ENCODE measurements around the gene TAF4.

DNA sequence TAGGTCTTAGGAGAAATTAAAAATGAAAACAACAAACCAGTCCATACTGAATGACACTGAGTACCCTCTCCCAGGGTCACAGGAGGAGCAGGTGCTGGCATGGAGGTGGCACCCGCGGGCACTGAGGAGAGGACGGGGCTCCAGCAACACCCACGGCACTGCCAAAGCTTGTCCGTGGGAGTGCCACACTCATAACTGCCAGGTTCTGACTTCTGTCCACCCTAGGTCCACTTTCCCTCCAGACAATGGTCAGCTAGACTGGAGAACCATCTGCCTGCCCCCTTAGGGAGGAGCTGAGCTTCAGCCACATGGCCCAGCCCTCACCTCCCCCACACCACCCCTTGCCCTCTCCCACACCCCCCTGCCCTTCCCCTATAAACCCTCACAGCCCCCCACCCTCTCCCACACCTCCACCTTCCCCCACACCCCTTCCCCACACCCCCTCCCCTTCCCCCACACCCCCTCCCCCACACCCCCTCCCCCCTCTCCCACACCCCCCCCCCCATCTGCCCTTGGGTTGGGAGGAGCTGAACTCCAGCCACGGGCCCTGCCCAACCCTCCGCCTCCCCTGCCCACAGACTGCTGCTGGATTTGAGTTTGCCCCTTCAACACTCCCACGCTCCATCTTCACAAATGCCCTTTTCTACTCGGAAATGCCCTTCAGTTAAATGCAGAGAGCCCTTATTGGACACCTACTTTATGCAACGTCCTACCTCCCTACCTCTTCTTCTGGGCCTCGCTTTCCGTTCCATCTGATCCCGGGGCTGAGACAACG lies 129.6 kb downstream of the TAF4 start:
- TF ChIP-seq, protein P1, sequence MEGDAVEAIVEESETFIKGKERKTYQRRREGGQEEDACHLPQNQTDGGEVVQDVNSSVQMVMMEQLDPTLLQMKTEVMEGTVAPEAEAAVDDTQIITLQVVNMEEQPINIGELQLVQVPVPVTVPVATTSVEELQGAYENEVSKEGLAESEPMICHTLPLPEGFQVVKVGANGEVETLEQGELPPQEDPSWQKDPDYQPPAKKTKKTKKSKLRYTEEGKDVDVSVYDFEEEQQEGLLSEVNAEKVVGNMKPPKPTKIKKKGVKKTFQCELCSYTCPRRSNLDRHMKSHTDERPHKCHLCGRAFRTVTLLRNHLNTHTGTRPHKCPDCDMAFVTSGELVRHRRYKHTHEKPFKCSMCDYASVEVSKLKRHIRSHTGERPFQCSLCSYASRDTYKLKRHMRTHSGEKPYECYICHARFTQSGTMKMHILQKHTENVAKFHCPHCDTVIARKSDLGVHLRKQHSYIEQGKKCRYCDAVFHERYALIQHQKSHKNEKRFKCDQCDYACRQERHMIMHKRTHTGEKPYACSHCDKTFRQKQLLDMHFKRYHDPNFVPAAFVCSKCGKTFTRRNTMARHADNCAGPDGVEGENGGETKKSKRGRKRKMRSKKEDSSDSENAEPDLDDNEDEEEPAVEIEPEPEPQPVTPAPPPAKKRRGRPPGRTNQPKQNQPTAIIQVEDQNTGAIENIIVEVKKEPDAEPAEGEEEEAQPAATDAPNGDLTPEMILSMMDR (IDR thresholded peaks at IDR 0.05) = no peak
- TF ChIP-seq POLR2A (IDR thresholded peaks at IDR 0.05) = no peak
